SHP77 (cell line): ENCODE measurements around the gene PTPRG.

ENCODE experiments used
- DNase-seq, 2 experiments: peaks; one replicate each; lab custom pipeline; 2025; lab: John Stamatoyannopoulos, UW

Gene PTPRG

DNA sequence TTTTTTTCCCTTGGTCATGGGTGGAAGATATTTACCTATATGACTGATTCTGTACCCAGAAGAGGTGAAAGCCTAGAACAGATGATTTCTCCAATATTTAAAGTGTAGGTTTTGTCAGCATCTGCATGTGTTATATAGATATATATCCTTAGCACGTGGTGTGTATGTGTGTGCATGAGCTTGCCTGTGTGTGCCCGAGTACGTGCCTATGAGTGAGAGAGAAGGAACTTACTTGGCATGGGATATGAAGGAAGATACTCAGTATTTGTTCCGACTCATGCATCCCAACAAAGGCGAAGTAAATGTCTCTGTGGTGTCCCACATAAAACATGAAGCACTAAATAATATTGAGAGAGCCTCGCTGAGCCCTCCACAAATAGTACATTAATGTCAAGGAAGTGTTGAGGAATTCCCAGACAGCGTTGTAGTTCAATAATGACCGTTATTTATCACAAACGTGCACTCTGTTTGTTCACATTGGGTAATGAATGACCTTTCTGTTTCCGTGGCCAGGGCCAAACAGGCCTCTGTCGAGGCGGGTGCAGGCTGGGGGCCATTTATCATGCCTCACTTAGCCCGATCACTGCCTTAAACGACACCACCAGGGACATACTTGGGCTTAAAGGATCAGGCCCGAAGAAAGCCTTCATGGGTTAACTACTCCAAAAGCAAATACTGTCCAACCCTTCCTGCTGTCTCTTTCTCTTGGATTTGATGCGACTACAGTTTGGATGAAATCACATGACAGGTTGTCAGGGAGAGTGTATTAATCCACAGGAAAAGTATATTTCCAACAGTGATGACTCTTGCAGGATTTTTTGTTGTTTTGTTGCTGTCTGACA is 267.7 kb downstream of the PTPRG start:
- DNase-seq: no peak

- no peak for DNase-seq
Measured at GRCh38 chr3:61829722-61830350, 268.5 kb downstream of the PTPRG start.

- no peak for DNase-seq
Measured at GRCh38 chr3:61831973-61832372, 270.6 kb downstream of the PTPRG start.

GRCh38 chr3:61832375-61833229 is 271.2 kb downstream of the PTPRG start:
- DNase-seq: no peak

- no peak for DNase-seq
Measured at GRCh38 chr3:61839256-61839655, 277.9 kb downstream of the PTPRG start.

- no peak for DNase-seq
Measured at GRCh38 chr3:61841111-61841845, 279.9 kb downstream of the PTPRG start.

- DNase-seq: no peak
Measured at GRCh38 chr3:61841988-61842387, 280.6 kb downstream of the PTPRG start.

DNA sequence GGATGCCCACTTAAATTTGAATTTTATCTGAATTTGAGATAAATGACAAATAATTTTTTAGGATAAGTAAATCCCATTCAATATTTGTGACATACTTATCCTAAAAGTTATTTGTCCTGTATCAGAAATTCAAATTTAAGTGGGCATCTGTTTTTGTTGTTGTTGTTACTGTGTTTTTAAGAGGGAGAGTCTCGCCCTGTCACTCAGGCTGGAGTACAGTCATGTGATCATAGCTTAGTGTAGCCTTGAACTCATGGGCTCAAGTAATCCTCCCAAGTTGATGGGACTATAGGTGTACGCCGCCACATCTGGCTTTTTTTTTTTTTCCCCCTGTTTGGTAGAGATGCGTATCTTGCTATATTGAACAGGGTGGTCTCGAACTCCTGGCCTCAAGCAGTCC is 283.0 kb downstream of the PTPRG start:
- DNase-seq: no peak

DNA sequence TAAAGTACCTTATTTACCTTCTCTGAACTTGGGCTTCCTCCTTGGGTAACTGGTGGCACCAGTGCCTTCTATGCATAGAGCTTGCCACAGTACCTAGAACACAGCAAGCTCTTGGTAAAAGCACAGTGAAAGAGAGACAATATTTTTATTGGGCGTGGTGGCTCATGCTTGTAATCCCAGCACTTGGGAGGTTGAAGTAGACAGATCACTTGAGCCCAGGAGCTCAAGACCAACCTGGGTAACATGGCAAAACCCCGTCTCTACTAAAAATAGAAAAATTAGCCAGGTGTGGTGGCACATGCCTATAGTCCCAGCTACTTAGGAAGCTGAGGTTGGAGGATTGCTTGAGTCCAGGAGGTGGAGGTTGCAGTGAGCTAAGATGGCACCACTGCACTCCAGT is 285.1 kb downstream of the PTPRG start:
- no peak for DNase-seq

GRCh38 chr3:61847784-61848462 is 286.6 kb downstream of the PTPRG start:
- no peak for DNase-seq

GRCh38 chr3:61848885-61849284 is 287.5 kb downstream of the PTPRG start:
- DNase-seq: no peak

DNA sequence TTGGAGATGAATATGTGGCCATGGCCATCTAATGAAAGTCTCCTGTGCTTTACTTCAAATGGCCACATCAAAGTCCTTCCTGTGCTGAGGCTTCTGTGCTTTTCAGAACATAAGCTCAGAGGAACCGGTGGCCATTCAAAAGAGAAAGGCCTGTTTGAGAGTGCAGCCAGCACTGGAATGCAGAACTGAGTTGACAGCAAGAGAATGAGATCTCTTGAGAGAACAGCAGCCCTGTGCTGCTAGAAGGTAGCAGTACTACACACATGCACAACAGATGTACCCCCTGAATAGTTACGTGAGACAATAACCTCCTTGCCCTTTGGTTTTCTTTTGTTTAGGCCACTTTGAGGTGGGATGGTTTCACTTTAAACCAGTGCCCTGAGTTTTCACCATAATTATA is 292.5 kb downstream of the PTPRG start:
- no peak for DNase-seq

DNA sequence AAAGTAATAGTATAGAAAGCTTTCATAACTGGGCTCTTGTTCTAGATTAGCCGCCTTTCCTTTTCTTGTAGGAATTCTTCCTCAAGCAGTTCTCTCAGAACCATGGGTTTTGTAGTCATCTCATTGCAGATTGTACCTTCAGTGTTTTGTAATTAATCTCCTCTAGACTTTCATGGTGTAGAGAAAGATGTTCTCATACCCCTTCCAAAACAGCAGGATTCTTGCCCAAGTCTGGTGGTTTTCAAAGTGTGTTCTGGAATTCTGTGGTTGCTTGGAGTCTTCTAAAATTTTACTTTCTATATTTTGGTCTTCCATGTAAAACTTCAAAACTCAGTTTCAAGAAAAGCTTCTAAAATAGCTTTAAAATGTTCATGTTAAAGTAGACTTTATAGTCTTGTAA is 293.8 kb downstream of the PTPRG start:
- DNase-seq: no peak

DNA sequence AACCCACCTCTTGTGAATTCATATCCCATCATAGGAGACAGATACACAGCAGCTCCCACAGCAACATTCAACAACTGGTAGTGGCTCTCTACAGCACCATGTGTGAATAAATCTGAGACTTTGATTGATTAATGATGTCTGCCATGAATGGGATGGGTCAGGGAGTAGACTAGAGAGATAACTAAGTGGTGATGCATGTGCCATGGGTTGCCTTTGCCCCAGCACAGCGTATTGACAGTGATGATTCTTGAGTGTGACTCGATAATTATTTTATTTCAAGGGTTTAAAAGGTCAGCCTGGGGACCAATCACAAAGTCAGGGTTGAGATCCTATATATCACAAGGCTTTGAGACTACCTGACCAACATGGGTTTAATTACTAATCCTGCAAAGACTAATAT is 295.9 kb downstream of the PTPRG start:
- no peak for DNase-seq

GRCh38 chr3:61858054-61858453 is 296.7 kb downstream of the PTPRG start:
- no peak for DNase-seq

- DNase-seq: no peak
Measured at GRCh38 chr3:61861410-61861809, 300.0 kb downstream of the PTPRG start.

- no peak for DNase-seq
Measured at GRCh38 chr3:61862614-61863289, 301.4 kb downstream of the PTPRG start.

GRCh38 chr3:61863579-61863978 is 302.2 kb downstream of the PTPRG start:
- no peak for DNase-seq

- DNase-seq: no peak
Measured at GRCh38 chr3:61864886-61865285, 303.5 kb downstream of the PTPRG start.

DNA sequence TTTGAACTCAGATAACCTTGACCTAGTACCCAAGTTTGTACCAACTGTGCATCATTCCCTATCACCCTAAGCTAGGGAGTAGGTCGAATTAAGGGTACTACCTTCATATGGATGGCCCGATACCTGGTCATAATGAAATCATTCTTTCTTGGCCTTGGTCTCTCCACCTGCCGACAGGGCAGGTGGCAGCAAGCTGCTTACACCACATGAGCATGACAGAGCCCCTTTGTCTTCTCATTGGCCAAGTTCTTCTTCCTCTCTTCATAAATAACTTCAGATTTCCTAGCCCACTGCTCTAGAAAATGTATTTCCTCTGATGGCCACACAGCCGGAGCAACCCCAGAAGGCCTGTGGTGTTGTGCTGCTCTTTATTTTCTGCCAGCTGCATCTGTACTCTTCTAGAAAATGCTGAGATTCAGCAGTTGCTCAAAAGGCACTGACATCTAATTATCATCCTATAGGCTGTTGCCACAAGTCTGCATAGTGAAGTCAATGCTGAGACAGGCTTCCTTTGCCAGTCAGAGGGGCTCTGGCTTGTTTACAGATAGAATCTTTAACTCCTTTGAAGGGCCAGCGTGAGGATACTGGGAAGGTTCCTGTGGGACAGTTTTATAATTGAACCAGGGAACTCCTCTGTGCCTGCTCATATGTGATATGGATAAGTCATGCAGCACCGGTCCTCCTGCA is 304.2 kb downstream of the PTPRG start:
- no peak for DNase-seq
